ENCODE data around the gene OSBPL3. TPM values are rescaled to one million over a fixed set of nuclear protein-coding genes. Genes with fewer than 3 reads are reported as not detected.

The OSBPL3 gene
- total RNA-seq, 1 experiment from 2014 or later = 36.8 TPM

- Histone ChIP-seq H4K20me1 (ENCODE audit: insufficient read depth) (no peaks in the 10 kb centered on the region), H3K27ac (ENCODE audit: low read depth, low read length) (no peak overlapping the region), H3K4me2 (ENCODE audit: low read length) (no peak overlapping the region), H3K79me2 (ENCODE audit: insufficient read depth, low read length) (no peaks in the 10 kb centered on the region), H3K36me3 (ENCODE audit: control insufficient read depth in 1 of 2, insufficient read depth in 2 of 2, low read length in 2 of 2) (no peaks in the 10 kb centered on the region), H3K9me2 (ENCODE audit: insufficient read depth) (no peaks in the 10 kb centered on the region), H3K4me3 (replicated peaks in 1 of 2; ENCODE audit: low read depth in 1 of 2, low read length in 2 of 2) (no peak overlapping the region), H3K9me3 (ENCODE audit: control insufficient read depth in 1 of 2, insufficient read depth in 1 of 2, low read depth in 1 of 2, low read length in 2 of 2) (no peaks in the 10 kb centered on the region), H3K9ac (ENCODE audit: low read length) (no peak overlapping the region), H3K4me1 (ENCODE audit: control insufficient read depth in 1 of 2, insufficient read depth in 2 of 2, low read length in 2 of 2) (peaks cover 0 to 16% of the 10 kb centered on the region in 2 experiments; a peak in 2 of 4 replicates), H2AFZ (ENCODE audit: low read depth, low read length, poor library complexity, severe bottlenecking) (no peak overlapping the region), H3K27me3 (ENCODE audit: insufficient read depth, low read length) (no peaks in the 10 kb centered on the region)
- no TSS peak for BruUV-seq (replicated peaks)
- DNase-seq (ENCODE audit: low read depth, low spot score) (no peak), ATAC-seq (no peak)
- POLR2A ChIA-PET = interaction anchor here (0.8 kb wide), 1 partner anchor 364 kb away, joined by 3 read pairs; no protein-coding TSS in a partner anchor
- RAD21 ChIA-PET (ENCODE audit: low non-redundant PET in 1 of 2, low total read pairs in 2 of 2, uncharacterized antibody in 2 of 2, unreplicated experiment in 2 of 2) = no interaction called here
- intact Hi-C loops (cut with micrococcal nuclease) = no loop called here
- TF ChIP-seq TCF7L2 (IDR thresholded peaks at IDR 0.05; ENCODE audit: borderline replicate concordance, extremely low read depth, insufficient read depth, insufficient read length) (no peak), POLR2A (IDR thresholded peaks at IDR 0.05; ENCODE audit: borderline replicate concordance, extremely low read depth, insufficient read depth, insufficient read length) (no peak), YY1 (IDR thresholded peaks at IDR 0.05; ENCODE audit: extremely low read depth, insufficient replicate concordance, low read depth, low read length) (no peak), JUND (IDR thresholded peaks at IDR 0.05) (no peak), REST (IDR thresholded peaks at IDR 0.05; ENCODE audit: low read depth) (no peak), CBX3 (IDR thresholded peaks at IDR 0.05; ENCODE audit: low read depth) (no peak), ZBTB33 (IDR thresholded peaks at IDR 0.05; ENCODE audit: extremely low read depth, insufficient replicate concordance, low read length) (no peak), ZFX (IDR thresholded peaks at IDR 0.05) (no peak), SP1 (IDR thresholded peaks at IDR 0.05; ENCODE audit: low read depth) (no peak), ATF3 (IDR thresholded peaks at IDR 0.05) (no peak), POLR2AphosphoS5 (IDR thresholded peaks at IDR 0.05; ENCODE audit: low read depth, low read length) (no peak), SIN3A (IDR thresholded peaks at IDR 0.05; ENCODE audit: low read depth) (no peak), SRF (IDR thresholded peaks at IDR 0.05; ENCODE audit: low read depth) (no peak), RAD21 (IDR thresholded peaks at IDR 0.05; ENCODE audit: low read depth) (no peak)
- CTCF ChIA-PET = no interaction called here
Observed at GRCh38 chr7:24760968-24761367, 219.0 kb downstream of the OSBPL3 start.

Data from HCT116 (cell line).